ENCODE measurements around the gene NELL2.

DNA sequence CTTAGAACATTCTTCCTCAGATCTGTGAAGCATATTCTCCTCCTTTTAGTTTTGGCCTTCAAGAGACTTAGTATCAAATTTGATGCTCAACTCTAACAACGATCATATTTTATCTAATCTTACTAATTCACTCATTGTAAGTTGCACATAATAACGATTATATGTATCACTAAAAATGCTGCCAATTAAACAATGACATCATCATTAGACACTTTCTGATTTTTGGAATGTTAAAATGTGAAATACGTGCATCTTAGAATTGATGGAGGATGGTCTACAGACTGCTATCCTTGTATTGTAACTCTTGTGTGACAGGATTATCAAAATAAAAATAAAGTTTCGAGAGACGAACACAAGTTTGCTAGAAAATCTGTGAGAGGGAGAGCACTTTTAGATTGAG is 311.0 kb downstream of the NELL2 start:
- TF ChIP-seq, protein P1, sequence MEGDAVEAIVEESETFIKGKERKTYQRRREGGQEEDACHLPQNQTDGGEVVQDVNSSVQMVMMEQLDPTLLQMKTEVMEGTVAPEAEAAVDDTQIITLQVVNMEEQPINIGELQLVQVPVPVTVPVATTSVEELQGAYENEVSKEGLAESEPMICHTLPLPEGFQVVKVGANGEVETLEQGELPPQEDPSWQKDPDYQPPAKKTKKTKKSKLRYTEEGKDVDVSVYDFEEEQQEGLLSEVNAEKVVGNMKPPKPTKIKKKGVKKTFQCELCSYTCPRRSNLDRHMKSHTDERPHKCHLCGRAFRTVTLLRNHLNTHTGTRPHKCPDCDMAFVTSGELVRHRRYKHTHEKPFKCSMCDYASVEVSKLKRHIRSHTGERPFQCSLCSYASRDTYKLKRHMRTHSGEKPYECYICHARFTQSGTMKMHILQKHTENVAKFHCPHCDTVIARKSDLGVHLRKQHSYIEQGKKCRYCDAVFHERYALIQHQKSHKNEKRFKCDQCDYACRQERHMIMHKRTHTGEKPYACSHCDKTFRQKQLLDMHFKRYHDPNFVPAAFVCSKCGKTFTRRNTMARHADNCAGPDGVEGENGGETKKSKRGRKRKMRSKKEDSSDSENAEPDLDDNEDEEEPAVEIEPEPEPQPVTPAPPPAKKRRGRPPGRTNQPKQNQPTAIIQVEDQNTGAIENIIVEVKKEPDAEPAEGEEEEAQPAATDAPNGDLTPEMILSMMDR (IDR thresholded peaks at IDR 0.05), result no peak
- no peak for TF ChIP-seq POLR2A (IDR thresholded peaks at IDR 0.05)
